Esophagus squamous epithelium (tissue), 5 donors: ENCODE measurements around the gene PPP2R5C. TPM values are rescaled to one million over a fixed set of nuclear protein-coding genes. Genes with fewer than 3 reads are reported as not detected.
"Not testable (repeated sequence)": the region's sequence is repeated elsewhere in the genome, so short reads cannot be mapped to it uniquely, and the experiment has no call there.

Experiments used
- DNase-seq: peaks from one replicate; lab custom pipeline; 2025; lab: John Stamatoyannopoulos, UW
- H3K27ac ChIP-seq, 4 donors: fragments of 200-600 bp; sonication (generic); one replicate each; pipeline ENCODE4 v1.5.1; 2016 to 2019; ENCODE audit warnings: mild to moderate bottlenecking in 1 of 4
- H3K27me3 ChIP-seq, 4 donors: fragments of 200-600 bp; sonication (generic); 1 replicate in 3 of 4; 2 replicates in 1 of 4; pipeline versions ENCODE4 v1.5.1 to v1.6.0; 2017 to 2021; ENCODE audit warnings: antibody characterized with exemption in 1 of 4
- H3K36me3 ChIP-seq, 3 donors: fragments of 200-600 bp; sonication (generic); one replicate each; pipeline ENCODE4 v1.5.1; 2016 to 2019
- H3K4me1 ChIP-seq, 3 donors: fragments of 200-600 bp; sonication (generic); one replicate each; pipeline ENCODE4 v1.5.1; 2017 to 2019
- H3K4me3 ChIP-seq, 4 donors: fragments of 200-600 bp; sonication (generic); 1 replicate in 3 of 4; 2 replicates in 1 of 4; pipeline ENCODE4 v1.5.1; 2016 to 2019; ENCODE audit warnings: mild to moderate bottlenecking in 2 of 4, moderate library complexity in 1 of 4
- H3K9me3 ChIP-seq, 3 donors: fragments of 200-600 bp; sonication (generic); one replicate each; pipeline ENCODE4 v1.5.1; 2016 to 2019
- POLR2A ChIP-seq, 4 donors: fragments of 450-650 bp; IDR thresholded peaks; one replicate each; pipeline ENCODE4 v1.6.1; 2017; ENCODE audit warnings: antibody characterized with exemption in 4 of 4, mild to moderate bottlenecking in 4 of 4, moderate library complexity in 3 of 4
- WGBS, 2 donors: methylation state at CpG; one replicate each; pipeline ENCODE4 v1.1.5; 2018; 5-methylcytosine and 5-hydroxymethylcytosine counted together
- intact Hi-C: fragments of 100-400 bp; cut with DNase I; formaldehyde crosslinking; loops from one replicate; pipeline ENCODE4 v1.15.0; 2022
- total RNA-seq, 4 donors: library from RNA; depleted of rRNA; stranded (reverse); fragments of >200 nt; gene quantifications; one replicate each; pipeline ENCODE4 v1.1.0, GENCODE V29; 2016
- TF ChIP-seq, protein P1 (sequence below), 6 experiments: fragments of 450-650 bp in 4 of 6; fragments of 200-600 bp in 2 of 6; sonication (generic) in 2 of 6; IDR thresholded peaks; one replicate each; pipeline ENCODE4 v1.5.1; 2016 to 2019; ENCODE audit warnings: antibody characterized with exemption in 6 of 6, mild to moderate bottlenecking in 4 of 6, moderate library complexity in 4 of 6
- donor health status: DM: yes; HTN: yes; CAD: no.

The PPP2R5C gene
- total RNA-seq, 4 donors from 2014 or later, result 66.3 to 92.3 (median 83.4) TPM

DNA sequence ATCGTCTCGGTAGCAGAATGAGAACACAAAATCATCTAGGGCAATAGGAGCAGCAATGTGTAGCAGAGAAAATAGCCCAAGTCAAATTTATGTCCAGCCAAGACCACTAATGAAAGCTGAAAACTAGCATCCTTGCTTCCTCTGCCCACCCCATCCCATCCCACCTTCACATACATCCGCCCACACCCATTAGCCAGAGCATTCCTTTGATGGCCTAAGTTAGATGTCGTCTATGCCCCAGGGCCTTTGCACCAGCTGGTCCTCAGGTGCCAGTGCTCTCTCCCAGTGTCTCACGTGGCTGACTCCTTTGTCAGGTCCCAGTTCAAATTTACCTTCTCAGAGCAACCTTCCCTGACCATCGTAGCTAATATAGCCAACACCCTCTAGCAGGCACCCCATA lies 17.8 kb upstream of the PPP2R5C start:
- WGBS, 2 donors, result 81 to 86% methylated on average over 6 of the region's 6 CpGs
- no peaks in the 10 kb centered on the region for H3K36me3 ChIP-seq
- intact Hi-C loops, result no loop called here

GRCh38 chr14:101744382-101744781 lies 17.1 kb upstream of the PPP2R5C start:
- H3K4me1 ChIP-seq, intact Hi-C loops, DNase-seq, H3K9me3 ChIP-seq, H3K4me3 ChIP-seq, H3K27ac ChIP-seq, H3K36me3 ChIP-seq: not testable (repeated sequence)
- peaks cover 0 to 14% (median 0%) of the 10 kb centered on the region in 4 donors for H3K27me3 ChIP-seq
- WGBS, 2 donors, result 81 to 89% methylated on average over 6 of the region's 6 CpGs

More for the DNA sequence above, 17.8 kb upstream of the PPP2R5C start:
- no peak for TF ChIP-seq POLR2A (IDR thresholded peaks at IDR 0.05)
- TF ChIP-seq, protein P1, sequence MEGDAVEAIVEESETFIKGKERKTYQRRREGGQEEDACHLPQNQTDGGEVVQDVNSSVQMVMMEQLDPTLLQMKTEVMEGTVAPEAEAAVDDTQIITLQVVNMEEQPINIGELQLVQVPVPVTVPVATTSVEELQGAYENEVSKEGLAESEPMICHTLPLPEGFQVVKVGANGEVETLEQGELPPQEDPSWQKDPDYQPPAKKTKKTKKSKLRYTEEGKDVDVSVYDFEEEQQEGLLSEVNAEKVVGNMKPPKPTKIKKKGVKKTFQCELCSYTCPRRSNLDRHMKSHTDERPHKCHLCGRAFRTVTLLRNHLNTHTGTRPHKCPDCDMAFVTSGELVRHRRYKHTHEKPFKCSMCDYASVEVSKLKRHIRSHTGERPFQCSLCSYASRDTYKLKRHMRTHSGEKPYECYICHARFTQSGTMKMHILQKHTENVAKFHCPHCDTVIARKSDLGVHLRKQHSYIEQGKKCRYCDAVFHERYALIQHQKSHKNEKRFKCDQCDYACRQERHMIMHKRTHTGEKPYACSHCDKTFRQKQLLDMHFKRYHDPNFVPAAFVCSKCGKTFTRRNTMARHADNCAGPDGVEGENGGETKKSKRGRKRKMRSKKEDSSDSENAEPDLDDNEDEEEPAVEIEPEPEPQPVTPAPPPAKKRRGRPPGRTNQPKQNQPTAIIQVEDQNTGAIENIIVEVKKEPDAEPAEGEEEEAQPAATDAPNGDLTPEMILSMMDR (IDR thresholded peaks at IDR 0.05), result no peak
- H3K27ac ChIP-seq, result no peak overlapping the region
- peaks cover 0 to 9% (median 0%) of the 10 kb centered on the region in 3 donors for H3K9me3 ChIP-seq
- no peak for DNase-seq
- H3K4me1 ChIP-seq, result no peaks in the 10 kb centered on the region
- peaks cover 0 to 8% (median 0%) of the 10 kb centered on the region in 4 donors for H3K27me3 ChIP-seq
- no peak overlapping the region for H3K4me3 ChIP-seq

GRCh38 chr14:101749756-101750155 lies 11.8 kb upstream of the PPP2R5C start:
- peaks cover 0 to 48% (median 0%) of the 10 kb centered on the region in 4 donors for H3K27me3 ChIP-seq
- H3K9me3 ChIP-seq, H3K27ac ChIP-seq, intact Hi-C loops, H3K4me1 ChIP-seq, H3K4me3 ChIP-seq, DNase-seq, H3K36me3 ChIP-seq: not testable (repeated sequence)
- WGBS, 2 donors, result 53 to 56% methylated on average over 3 to 4 of the region's 5 CpGs

DNA sequence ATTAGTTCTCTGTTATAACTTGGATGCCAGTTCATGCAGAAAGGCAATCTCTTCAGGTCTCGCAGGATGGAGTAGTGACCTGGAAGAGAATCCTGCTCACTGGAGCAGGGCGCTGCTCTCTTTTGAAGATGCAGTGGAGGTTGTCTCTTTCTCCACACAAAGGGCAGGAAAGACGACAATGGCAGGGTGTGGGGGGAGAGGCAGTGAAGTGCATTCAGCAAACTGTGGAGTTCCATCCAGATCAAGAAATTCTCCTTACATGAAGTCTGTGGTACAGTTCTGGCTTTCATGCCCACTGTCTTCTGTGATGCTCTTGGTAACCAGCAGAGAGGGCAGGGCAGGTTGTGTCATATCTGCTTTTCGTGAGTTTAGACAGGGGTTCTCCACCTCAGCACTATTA lies 6.6 kb upstream of the PPP2R5C start:
- H3K4me1 ChIP-seq, result peaks cover 0 to 6% (median 2%) of the 10 kb centered on the region in 3 donors
- intact Hi-C loops, result no loop called here
- no peaks in the 10 kb centered on the region for H3K9me3 ChIP-seq
- WGBS, 2 donors, result 75 to 93% methylated on average over 4 of the region's 4 CpGs
- TF ChIP-seq POLR2A (IDR thresholded peaks at IDR 0.05), result no peak
- TF ChIP-seq, protein P1 (IDR thresholded peaks at IDR 0.05), result no peak
- peaks cover 0 to 49% (median 0%) of the 10 kb centered on the region in 4 donors for H3K27me3 ChIP-seq
- no peak overlapping the region for H3K4me3 ChIP-seq
- H3K27ac ChIP-seq, result no peak overlapping the region
- no peak for DNase-seq
- no peaks in the 10 kb centered on the region for H3K36me3 ChIP-seq

DNA sequence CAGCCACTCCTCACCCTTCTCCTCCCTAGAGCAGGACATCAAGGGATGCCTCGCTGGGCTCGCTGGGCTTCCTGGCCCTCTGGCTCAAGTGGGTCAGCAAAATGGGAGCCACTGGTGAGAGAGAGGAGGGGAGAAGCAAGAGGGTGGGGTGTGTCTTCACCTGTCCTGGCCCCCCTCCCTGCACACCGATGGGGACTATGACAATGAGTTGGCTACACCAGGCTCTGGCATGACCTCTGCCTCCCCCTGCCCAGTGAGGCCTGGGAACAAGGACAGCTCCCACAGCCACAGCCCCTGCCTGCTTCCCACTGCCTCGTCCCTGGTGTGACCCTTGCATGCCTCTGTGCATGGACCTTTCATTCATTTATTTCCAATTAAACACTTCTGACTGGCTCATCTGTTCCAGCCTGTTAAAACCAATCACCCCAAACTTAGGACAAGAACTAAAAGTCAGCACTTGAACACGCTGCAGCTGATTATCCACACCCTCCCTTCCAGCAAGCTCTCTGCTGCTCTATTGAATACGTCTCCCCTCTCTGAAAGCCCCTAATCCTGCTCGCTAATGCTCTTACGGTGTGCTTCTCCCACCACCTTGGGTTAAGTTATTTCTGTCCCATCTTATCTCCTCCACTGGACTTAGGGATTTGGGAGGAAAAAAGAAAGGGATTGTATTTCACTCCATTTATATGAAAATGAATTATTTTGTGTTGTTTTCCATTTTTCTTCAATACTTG lies 5.8 kb upstream of the PPP2R5C start:
- H3K9me3 ChIP-seq, result no peaks in the 10 kb centered on the region
- no peak overlapping the region for H3K27ac ChIP-seq
- intact Hi-C loops, result no loop called here
- no peaks in the 10 kb centered on the region for H3K36me3 ChIP-seq
- H3K4me3 ChIP-seq, result no peak overlapping the region
- H3K27me3 ChIP-seq, result peaks cover 0 to 41% (median 0%) of the 10 kb centered on the region in 4 donors
- 66 to 75% methylated on average over 6 to 8 of the region's 8 CpGs for WGBS, 2 donors
- no peak for DNase-seq
- TF ChIP-seq POLR2A (IDR thresholded peaks at IDR 0.05), result no peak
- TF ChIP-seq, protein P1 (IDR thresholded peaks at IDR 0.05), result no peak
- H3K4me1 ChIP-seq, result peaks cover 0 to 10% (median 4%) of the 10 kb centered on the region in 3 donors

DNA sequence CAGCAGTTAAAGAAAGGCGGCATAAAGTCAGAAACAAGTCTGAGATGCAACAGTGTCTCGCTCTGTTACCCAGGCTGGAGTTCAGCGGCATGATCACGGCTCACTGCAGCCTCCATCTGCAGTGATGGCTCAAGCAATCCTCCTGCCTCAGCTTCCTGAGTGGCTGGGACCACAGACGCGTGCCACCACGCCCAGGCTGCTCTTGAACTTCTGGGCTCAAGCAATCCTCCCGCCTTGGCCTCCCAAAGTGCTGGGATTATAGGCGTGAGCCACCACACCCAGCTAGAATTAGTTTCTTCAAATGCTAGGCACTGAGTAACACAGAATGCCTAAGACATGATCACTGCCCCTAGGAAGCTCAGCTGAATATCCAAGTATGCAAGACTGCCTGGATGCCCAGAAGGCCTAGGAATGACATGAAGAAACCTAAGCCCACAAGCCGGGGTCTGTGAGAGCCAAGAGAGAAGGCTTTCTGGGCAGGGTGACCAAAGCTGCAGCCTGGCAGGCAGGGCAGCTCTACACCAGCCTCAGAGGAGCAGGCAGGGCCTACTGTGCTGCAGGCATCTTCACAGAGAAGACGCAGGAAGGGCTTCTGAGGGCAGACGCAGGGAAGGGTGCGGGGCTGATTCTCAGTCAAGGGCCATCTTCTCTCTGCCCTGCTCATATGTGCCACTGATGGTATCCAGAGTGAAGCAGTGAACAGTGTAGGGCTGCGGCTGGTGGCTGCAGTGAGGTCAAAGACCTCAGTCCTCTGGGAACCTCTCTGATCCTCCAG lies 4.3 kb upstream of the PPP2R5C start:
- intact Hi-C loops, result no loop called here

More for the DNA sequence above, 4.3 kb upstream of the PPP2R5C start:
- H3K36me3 ChIP-seq, result no peaks in the 10 kb centered on the region
- H3K27ac ChIP-seq, result no peak overlapping the region
- H3K4me1 ChIP-seq, result peaks cover 2 to 14% (median 4%) of the 10 kb centered on the region in 3 donors
- no peak for DNase-seq
- no peak overlapping the region for H3K4me3 ChIP-seq
- 73 to 83% methylated on average over 8 to 13 of the region's 14 CpGs for WGBS, 2 donors
- H3K9me3 ChIP-seq, result no peaks in the 10 kb centered on the region
- H3K27me3 ChIP-seq, result peaks cover 0 to 29% (median 0%) of the 10 kb centered on the region in 4 donors
- TF ChIP-seq POLR2A (IDR thresholded peaks at IDR 0.05), result no peak
- TF ChIP-seq, protein P1 (IDR thresholded peaks at IDR 0.05), result no peak
